Smooth muscle cell (in vitro differentiated cells): Measurements from ENCODE around the gene OLR1. TPM values are rescaled to one million over a fixed set of nuclear protein-coding genes. Genes with fewer than 3 reads are reported as not detected.

ENCODE experiments used
- DNase-seq: peaks from one replicate; lab custom pipeline; 2025; ENCODE audit not compliant: unreplicated experiment; lab: John Stamatoyannopoulos, UW
- H2AFZ ChIP-seq: fragments of 200-600 bp; sonication (generic); 2 replicates; pipeline ENCODE4 v1.6.0; 2016; ENCODE audit warnings: antibody characterized with exemption, low read depth, mild to moderate bottlenecking
- H3F3A ChIP-seq: fragments of 200-600 bp; sonication (generic); 2 replicates; pipeline ENCODE4 v1.6.0; 2017; ENCODE audit warnings: antibody characterized with exemption, low read depth
- H3K27ac ChIP-seq: fragments of 200-600 bp; sonication (generic); 2 replicates; pipeline ENCODE4 v1.5.1; 2016; ENCODE audit warnings: low read depth, mild to moderate bottlenecking
- H3K27me3 ChIP-seq: fragments of 200-600 bp; sonication (generic); 2 replicates; pipeline ENCODE4 v1.6.1; 2016; ENCODE audit warnings: low read depth, mild to moderate bottlenecking
- H3K36me3 ChIP-seq: fragments of 200-600 bp; sonication (generic); 2 replicates; pipeline ENCODE4 v1.5.1; 2016; ENCODE audit warnings: low read depth
- H3K4me1 ChIP-seq: fragments of 200-600 bp; sonication (generic); 2 replicates; pipeline ENCODE4 v1.5.1; 2016; ENCODE audit warnings: low read depth
- H3K4me2 ChIP-seq: fragments of 200-600 bp; sonication (generic); 2 replicates; pipeline ENCODE4 v1.6.0; 2016; ENCODE audit warnings: mild to moderate bottlenecking
- H3K4me3 ChIP-seq: fragments of 200-600 bp; sonication (generic); 2 replicates; pipeline ENCODE4 v1.5.1; 2016; ENCODE audit warnings: mild to moderate bottlenecking
- H3K79me2 ChIP-seq: fragments of 200-600 bp; sonication (generic); 2 replicates; pipeline ENCODE4 v1.6.0; 2016; ENCODE audit warnings: low read depth, mild to moderate bottlenecking
- H3K9ac ChIP-seq: fragments of 200-600 bp; sonication (generic); 2 replicates; pipeline ENCODE4 v1.6.0; 2016; ENCODE audit warnings: low read depth
- H3K9me3 ChIP-seq: fragments of 200-600 bp; sonication (generic); replicated peaks from 2 replicates; pipeline ENCODE4 v1.5.1; 2016; ENCODE audit warnings: low read depth
- H4K20me1 ChIP-seq: fragments of 200-600 bp; sonication (generic); 2 replicates; pipeline ENCODE4 v1.6.0; 2016; ENCODE audit warnings: low read depth
- CTCF ChIP-seq: fragments of 200-600 bp; sonication (generic); IDR thresholded peaks from 2 replicates; pipeline ENCODE4 v1.5.1; 2017; ENCODE audit warnings: borderline replicate concordance, mild to moderate bottlenecking, antibody characterized with exemption; ENCODE audit not compliant: insufficient read depth, poor library complexity, severe bottlenecking
- WGBS: methylation state at CpG from one replicate; pipeline ENCODE4 v1.1.7; 2016; ENCODE audit warnings: low lambda C conversion rate; 5-methylcytosine and 5-hydroxymethylcytosine counted together
- polyA plus RNA-seq: library from polyadenylated mRNA; unstranded; fragments of >200 nt; fragmentation: Nextera tagmentation; extraction: Ambion mirVana; gene quantifications from 2 replicates; pipeline ENCODE4 v1.2.1, GENCODE V29; 2016
- total RNA-seq: library from RNA; depleted of rRNA; stranded (reverse); fragments of >200 nt; gene quantifications from 2 replicates; pipeline ENCODE4 v1.2.3, GENCODE V29; 2014

The OLR1 gene
- total and polyA plus RNA-seq, 2 experiments from 2014 or later, result 5.4 to 7.4 TPM

GRCh38 chr12:10213168-10214135, 41.5 kb upstream of the OLR1 start:
- under 1% methylated on average over 46 of the region's 47 CpGs for whole genome bisulfite sequencing
- H3K4me3 ChIP-seq, result peak overlapping the region; percentile 99
- no peaks in the 10 kb centered on the region for H3K36me3 ChIP-seq
- peaks cover 42% of the 10 kb centered on the region for H3K79me2 ChIP-seq
- H3K27me3 ChIP-seq, result peaks cover 2% of the 10 kb centered on the region
- H3K9ac ChIP-seq, result peak overlapping the region; percentile 100
- H3K27ac ChIP-seq, result peak overlapping the region; percentile 100
- H3K9me3 ChIP-seq, result no peaks in the 10 kb centered on the region
- H3K4me2 ChIP-seq, result peak overlapping the region; percentile 95
- H2AFZ ChIP-seq, result no peak overlapping the region
- peak; percentile 65 for DNase-seq
- H3K4me1 ChIP-seq, result peaks cover 9% of the 10 kb centered on the region
- no peak for TF ChIP-seq CTCF
- peaks cover 16% of the 10 kb centered on the region for H3F3A ChIP-seq
- peaks cover 42% of the 10 kb centered on the region for H4K20me1 ChIP-seq

GRCh38 chr12:10212739-10213131, 40.8 kb upstream of the OLR1 start, which contains the start of gene GABARAPL1:
TSS of gene GABARAPL1 (plus strand) at chr12:10212877. CDS start at chr12:10213130, 253 bp downstream.
- WGBS, result 1% methylated on average over 33 of the region's 35 CpGs
- Histone ChIP-seq H3K27ac (peak within 1 kb of the TSS; percentile 100), H3K4me1 (peaks cover 9% of the 10 kb centered on the region), H4K20me1 (peaks cover 35% of the 10 kb centered on the region), H3K4me2 (peak within 1 kb of the TSS; percentile 95), H2AFZ (no peak within 1 kb of the TSS), H3K9ac (peak within 1 kb of the TSS; percentile 100), H3F3A (peaks cover 12% of the 10 kb centered on the region), H3K9me3 (no peaks in the 10 kb centered on the region), H3K4me3 (peak within 1 kb of the TSS; percentile 99), H3K27me3 (peaks cover 2% of the 10 kb centered on the region), H3K79me2 (peaks cover 37% of the 10 kb centered on the region), H3K36me3 (no peaks in the 10 kb centered on the region)
- peak; percentile 65 for DNase-seq
- TF ChIP-seq CTCF, result no peak

- Histone ChIP-seq H3K9ac (peak overlapping the region; percentile 100), H3K4me2 (peak overlapping the region; percentile 95), H3K79me2 (peaks cover 31% of the 10 kb centered on the region), H3K36me3 (no peaks in the 10 kb centered on the region), H3K4me3 (peak overlapping the region; percentile 99), H3K27me3 (peaks cover 2% of the 10 kb centered on the region), H4K20me1 (peaks cover 29% of the 10 kb centered on the region), H3K9me3 (no peaks in the 10 kb centered on the region), H3K4me1 (peaks cover 9% of the 10 kb centered on the region), H3F3A (peaks cover 9% of the 10 kb centered on the region), H3K27ac (peak overlapping the region; percentile 100), H2AFZ (no peak overlapping the region)
- WGBS, result 36% methylated on average over 38 of the region's 40 CpGs
- TF ChIP-seq CTCF, result no peak
- DNase-seq, result peak; percentile 75
Measured at GRCh38 chr12:10211940-10212738, 40.2 kb upstream of the OLR1 start.
